Prostate gland (tissue), 2 donors: ENCODE results near the gene JARID2.

Source experiments
- CTCF ChIP-seq, 4 experiments: fragments of 200-600 bp in 2 of 4; fragments of 450-650 bp in 2 of 4; sonication (generic) in 2 of 4; IDR thresholded peaks; 1 replicate in 3 of 4; 2 replicates in 1 of 4; pipeline ENCODE4 v1.5.1; 2016 to 2019; ENCODE audit warnings: antibody characterized with exemption in 4 of 4, mild to moderate bottlenecking in 2 of 4, moderate library complexity in 2 of 4
- POLR2AphosphoS5 ChIP-seq: sonication (generic); formaldehyde crosslinking; IDR thresholded peaks from one replicate; pipeline ENCODE4 v1.6.1; 2017; ENCODE audit warnings: antibody characterized with exemption

- TF ChIP-seq CTCF (IDR thresholded peaks at IDR 0.05) (no peak), POLR2AphosphoS5 (no peak)
These were observed 45.8 kb upstream of the JARID2 start for GRCh38 chr6:15200087-15200486.
